ENCODE measurements around the gene NHSL2.

NHSL2 gene

DNA sequence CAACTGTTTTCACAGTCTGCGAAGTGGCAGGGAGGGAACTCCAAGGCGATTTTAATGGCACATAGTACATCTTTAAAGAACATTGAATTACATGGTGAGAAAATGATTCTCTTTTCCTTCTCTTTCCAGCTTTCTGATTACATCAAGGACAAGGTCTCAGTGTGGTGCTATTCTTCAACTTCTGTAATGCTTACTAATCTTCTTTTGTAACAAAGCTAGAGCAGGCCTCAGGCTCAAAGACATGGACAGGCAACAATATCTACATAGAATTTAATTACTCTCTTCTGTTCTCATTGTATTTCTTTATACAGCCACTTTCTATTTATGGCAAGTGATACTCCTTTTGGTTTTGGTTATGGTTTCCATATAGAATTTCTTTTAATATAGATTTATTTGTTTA is 172.6 kb downstream of the NHSL2 start:
- DNase-seq: no peak

DNA sequence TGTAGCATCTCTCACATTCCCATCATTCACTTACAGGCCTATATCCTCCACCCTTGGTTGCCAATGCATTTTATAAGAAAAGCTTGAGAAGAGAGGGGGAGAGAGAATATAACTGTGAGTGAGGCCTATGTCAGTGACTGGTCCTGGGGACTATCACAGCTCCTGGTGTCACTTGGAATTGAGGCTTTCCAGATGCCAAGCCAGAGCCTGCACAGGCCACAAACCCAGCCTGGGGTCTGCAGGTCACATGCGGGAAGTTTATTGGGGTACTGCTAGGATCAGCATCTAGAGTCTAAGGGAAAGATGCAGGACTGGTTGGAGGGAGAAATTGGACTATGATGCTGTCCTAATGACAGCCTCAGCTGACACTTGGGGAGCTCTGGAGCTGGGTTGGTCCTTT is 173.5 kb downstream of the NHSL2 start:
- no peak for DNase-seq

DNA sequence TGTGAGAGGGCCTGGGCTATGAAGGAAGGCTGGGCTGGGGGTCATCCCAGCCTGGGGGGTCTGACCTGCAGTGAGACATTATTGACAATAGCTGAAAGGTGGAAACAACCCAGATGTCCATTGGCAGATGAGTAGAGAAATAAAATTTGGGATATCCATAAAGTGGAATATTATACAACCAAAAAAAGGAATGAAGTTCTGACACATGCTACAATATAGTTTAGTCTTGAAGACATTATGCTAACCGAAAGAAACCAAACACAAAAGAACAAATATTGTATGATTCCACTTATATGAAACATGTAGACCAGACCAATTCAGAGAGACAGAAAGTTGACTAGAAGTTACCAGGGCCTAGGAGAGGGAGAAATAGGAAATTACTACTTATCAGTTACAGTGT is 176.3 kb downstream of the NHSL2 start:
- no peak for DNase-seq

DNA sequence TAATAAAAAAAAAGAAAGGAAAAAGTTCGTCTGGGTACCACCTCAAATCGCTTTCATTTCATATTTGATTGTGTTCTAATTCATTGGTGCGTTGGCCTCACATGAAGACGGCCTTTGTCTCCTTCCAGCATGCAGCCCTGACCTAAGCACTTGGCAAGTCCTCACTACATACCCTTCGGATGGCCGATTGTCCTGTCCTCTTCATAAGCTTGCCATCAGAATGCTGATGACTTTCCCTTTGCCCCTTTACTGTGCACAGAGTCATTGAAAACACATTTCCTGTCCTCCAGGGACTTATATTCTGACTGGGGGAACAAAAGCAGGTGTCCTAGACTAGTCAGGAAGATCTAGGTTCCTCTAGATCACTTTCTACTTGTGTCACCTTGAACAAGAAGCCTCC is 178.1 kb downstream of the NHSL2 start:
- no peak for DNase-seq

DNA sequence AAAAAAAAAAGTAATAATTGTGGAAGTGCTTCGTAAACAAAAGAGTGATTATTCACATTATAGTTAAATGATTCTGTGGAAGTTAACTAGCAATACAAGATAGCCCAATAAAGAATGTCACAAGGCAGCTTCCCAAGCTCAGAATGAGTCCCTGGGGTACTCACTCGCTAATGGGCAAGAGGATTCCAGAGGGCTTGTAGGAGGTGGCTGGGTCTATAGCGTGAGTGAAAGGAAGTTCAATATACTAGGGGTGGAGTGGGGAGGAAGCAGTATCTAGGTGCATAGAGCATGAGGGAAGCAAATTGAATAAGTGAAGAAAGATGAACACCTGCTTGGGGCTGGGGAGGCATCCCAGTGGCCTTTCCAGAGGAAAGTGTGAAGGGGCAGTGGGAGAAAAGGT is 178.6 kb downstream of the NHSL2 start:
- DNase-seq: no peak

DNA sequence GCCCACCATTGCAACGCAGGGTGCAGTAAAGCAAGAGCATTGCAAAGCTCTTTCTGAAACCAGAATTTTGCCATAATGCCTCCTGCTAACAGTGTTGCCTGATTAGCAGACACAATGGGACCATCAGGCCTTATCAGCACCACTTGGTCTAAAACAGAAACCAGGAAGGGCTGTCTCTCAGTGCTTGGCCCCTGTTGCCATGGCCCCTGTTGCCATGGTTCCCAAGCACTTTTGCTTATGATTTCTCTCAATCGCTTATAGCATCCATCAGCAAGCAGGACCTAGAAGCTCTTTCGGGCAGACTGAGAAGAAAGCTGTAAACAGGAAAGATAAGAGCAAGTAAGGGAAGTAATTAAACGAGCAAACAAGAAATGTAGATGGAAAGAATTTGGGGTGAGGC is 184.2 kb downstream of the NHSL2 start:
- no peak for DNase-seq

DNA sequence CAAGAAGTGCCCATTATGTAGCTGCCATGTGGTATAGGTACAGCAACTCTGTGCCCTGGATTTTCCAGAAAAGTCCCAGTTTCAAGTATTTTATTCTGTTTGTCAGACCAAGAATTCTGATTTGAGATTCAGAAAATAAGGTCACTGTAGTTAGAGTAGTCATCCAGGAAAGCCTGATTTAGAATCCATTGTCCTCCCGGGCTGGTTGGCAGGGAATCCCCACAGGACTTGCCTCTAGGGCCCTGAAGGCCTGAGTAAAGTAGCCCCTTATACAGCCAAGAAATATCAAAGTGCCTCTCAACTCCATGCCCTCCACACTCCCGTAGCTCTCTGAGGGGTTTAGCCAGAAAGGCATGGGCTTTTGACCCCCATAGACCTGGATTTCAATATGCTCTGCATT is 184.7 kb downstream of the NHSL2 start:
- DNase-seq: no peak

DNA sequence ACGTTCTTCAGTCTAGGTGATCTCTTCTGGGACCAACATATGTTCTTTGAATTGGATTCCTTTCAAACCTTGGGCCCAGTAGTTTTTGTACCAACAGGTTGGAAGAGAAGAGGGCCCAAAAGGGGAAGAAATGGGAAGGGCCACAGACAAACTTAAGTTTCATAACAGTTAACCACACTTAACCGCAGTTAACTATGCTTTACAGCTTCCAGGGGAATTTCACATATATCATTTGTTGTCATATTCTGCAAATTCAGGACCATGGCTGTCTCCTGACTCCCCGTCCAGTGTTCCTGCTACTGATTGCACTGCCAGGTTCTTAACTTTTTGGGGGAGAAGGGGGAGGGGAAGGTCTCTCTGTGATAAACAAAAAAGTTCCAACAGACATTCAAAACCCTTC is 186.5 kb downstream of the NHSL2 start:
- DNase-seq: no peak

DNA sequence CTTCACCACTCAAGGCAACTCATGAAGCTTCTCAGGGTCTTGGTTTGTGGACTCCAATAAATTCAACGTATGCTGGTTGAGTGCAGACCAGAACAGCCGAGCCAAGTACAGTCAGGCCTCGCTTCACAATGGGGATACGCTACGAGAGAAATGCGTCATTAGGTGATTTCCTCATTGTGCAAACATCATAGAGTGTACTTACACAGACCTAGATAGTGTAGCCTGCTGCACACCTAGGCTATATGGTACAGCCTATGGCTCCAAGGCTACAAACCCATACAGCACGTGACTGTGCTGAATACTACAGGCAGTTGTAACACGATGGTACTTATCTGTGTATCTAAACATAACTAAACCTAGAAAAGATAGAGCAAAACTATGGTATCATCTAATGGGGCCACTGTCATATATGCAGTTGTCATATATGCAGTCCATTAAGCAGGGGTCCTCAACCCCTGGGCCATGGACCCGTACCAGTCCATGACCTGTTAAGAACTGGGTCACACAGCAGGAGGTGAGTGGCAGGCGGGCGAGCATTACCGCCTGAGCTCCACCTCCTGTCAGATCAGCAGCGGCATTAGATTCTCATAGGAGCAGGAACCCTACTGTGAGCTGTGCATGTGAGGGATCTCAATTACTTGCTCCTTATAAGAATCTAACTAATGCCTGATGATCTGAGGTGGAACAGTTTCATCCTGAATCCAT is 189.6 kb downstream of the NHSL2 start:
- no peak for DNase-seq

DNA sequence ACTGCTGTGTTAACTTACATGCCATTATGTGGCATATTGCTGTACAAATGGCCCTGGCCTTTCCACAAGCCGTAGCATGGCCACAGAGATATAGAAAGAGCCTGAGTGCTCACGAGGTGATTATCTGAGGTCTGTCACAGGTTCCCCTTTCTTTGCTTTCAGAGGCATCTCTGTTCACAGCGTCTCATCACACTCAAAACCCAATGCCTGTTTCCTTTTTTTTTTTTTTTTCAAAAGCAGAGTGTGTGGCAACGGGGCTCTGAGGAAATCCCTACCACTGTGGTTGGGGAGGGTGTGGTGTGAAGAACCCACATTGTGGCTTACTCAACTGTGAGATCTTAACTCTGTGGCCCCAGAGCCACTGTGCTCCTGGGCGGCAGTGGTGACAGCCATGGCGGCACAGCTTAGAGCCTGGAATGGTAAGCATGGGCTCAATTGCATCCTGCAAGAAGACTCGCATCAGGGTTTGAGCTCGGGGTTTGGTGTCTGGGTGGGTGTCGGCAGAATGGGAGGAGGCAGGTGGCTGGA is 190.2 kb downstream of the NHSL2 start:
- DNase-seq: no peak

DNA sequence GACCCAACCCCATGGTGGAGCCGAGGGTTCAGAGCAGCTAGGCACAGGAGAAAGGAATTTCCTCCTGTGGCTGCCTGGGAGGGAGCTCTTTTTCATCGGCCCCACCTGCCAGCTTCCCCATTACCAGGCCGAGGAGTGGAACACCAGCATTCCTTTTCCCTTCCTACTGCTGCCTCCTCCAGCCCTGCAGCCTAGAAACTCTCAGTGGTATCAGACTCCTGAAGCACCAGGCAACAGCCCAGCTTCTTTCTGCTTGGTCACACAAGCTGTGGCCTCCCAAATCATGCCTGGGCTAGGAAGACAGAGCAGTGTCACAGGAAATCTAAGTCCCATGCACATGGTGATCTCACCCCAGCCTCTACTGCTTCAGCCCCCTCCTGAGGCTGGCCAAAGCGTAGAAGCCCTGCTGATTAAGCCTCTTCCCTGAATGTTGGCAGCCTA is 191.0 kb downstream of the NHSL2 start:
- DNase-seq: no peak

DNA sequence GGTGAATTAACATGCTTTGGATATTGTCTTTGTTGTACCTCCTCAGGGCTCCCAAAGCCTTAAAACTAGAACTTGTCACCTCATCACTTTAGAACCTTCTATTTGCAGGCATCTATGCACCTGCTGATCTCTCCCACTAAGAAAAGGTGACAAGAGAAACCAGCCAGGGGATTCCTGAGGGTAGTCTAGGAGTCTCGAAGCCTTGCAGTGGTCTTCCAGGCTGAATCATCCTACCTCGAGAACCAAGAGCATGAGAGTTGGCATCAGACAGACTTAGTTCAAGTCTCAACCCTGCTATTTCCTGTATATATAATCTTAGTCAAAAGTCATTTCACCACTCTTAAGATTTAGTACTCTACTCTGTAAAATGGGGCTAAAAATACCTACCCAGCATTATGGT is 191.5 kb downstream of the NHSL2 start:
- DNase-seq: no peak

DNA sequence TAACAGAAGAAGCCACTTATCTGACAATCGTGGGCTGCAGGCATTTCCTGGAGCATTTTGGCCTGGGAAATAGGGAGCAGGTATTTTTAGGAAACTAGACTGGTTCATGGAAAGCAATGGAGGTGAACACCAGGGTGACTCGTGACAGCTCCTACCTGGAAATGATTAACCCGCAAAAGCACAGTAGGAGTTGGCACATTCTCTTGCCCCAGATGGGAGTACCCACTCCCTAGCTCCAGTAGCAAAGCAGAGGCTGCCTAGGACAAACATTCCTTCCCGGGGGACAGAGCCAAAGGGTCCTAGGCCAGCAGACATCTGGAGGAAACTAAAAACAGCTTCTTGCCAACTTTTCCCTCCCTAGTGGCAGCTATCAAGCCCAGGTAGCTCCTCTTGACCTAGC is 192.1 kb downstream of the NHSL2 start:
- no peak for DNase-seq

DNA sequence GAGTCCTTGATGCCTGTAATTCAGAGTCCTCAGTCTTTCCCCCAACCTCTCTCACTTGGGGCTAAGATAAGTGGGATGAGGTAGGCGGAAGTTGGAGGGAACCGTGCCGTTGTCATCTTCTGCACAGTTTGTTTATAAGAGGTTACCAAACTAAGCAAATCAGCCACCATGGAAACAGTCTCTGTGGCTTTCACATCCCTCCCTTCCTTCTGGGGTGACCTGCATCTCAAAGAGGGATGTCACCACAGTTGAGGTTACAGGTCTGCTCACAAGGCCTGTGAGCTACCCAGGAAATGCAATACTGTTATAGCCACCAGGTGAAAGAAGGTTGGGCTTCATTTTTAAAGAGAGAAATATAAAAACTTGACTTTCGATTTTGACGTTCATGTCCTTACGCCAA is 194.8 kb downstream of the NHSL2 start:
- DNase-seq: no peak

DNA sequence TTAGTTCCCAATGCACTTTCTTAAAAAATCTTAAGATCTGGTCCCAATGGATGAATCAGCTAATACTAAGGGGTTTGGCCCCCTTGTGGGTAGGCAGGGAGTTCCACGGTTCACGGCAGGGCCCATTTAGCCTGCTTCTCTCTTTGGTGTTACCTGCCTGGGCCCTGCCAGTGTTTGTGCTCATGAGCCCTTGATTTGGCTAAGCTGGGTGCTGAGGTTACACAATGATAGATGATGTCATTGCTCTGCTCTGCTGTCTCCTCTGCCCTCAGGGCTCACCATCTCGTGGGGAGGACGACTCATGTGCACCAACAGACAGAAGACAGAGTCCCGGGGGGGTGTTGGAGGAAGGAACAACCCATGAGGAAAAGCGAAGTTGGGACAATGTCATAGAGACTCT is 196.7 kb downstream of the NHSL2 start:
- peak; percentile 38 for DNase-seq

DNA sequence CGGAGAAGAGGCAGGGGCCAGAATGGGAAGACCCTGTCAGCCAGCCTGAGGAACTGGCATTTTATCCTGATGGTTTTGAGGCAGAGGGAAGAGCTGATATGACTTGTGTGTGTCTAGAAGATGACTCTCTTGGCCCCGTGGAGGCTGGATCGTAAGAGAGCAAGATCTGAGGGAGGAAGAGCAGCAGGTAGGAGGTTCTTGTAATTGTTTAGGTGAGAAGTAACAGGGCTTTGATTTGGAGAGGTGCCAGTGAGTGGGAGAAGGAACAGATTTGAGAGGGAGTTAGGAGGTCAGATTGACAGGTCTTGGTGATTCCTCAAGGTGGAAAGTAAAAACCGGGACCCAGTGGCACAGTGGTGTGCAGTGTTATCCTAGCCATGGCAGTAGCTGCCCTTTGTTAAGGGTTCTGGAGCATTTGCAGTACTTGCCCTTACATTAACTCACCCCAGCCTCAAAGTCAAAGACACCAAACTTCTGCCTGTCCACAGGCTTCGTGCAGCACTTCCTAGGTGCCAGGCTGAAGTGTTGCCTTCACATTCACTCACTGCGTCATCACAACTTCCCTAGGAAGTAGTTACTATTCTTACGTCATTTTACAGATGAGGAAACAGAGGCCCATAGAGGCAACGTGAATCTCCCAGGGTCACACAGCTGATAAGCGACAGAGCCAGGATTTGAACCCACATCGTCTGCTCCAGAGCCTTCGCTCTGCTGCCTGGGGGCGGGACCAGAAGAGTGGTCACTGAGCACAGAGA is 197.4 kb downstream of the NHSL2 start:
- no peak for DNase-seq

DNA sequence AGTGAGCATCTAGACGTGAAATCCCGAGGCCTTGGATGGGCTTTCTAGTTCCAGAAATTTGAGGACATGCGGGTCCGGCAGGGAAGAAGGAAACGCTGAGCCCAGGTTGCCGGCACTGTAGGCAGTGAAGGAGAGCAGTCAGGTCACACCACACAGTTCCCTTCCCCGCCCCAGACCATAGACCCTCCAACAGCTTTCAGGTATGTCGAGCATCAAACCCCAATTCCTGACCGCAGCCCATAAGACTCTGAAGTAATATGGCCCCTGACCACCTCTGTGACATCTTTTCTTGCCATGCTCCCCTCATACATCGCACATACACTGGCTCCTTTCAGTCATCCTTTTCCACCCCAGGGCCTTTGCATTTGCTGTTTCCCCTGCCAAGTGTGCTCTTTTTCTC is 198.0 kb downstream of the NHSL2 start:
- DNase-seq: no peak

DNA sequence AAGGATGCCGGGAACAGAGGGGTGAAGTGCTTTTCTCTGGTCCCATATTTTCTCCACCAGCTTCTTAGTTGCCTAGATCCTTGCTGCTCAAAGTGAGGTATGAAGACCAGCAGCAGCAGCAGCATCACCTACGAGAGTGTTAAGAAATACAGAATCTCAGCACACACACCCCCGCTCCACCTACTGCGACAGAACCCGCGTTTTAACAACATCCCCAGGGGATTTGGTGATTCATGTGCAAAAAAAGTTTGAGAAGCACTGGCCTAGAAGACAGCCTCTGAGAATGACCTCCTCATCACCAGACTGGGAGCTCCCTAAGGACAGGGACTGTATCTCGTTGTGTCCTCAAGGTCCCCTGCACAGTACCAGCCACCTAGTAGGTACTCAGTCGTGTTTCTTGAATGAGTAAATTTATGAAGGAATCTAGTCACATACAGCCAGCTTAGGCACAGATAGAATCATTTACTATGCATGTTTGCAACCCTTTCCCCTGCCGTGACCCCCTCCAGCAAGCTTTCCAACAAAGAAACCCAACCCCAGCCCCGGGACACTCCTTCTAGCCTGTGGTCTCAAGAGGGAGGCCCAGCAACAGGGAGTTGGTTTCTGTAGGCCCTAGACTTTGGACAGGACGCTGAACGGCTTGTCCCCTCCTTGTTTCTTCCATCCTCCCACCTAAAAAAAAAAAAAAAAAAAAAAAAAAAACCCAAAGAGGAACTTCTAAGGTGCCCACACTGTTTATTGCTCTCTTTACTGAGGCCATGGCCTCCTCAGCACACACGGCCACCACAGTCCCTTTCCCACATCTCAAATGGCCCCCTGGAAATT is 199.6 kb downstream of the NHSL2 start:
- DNase-seq: no peak

DNA sequence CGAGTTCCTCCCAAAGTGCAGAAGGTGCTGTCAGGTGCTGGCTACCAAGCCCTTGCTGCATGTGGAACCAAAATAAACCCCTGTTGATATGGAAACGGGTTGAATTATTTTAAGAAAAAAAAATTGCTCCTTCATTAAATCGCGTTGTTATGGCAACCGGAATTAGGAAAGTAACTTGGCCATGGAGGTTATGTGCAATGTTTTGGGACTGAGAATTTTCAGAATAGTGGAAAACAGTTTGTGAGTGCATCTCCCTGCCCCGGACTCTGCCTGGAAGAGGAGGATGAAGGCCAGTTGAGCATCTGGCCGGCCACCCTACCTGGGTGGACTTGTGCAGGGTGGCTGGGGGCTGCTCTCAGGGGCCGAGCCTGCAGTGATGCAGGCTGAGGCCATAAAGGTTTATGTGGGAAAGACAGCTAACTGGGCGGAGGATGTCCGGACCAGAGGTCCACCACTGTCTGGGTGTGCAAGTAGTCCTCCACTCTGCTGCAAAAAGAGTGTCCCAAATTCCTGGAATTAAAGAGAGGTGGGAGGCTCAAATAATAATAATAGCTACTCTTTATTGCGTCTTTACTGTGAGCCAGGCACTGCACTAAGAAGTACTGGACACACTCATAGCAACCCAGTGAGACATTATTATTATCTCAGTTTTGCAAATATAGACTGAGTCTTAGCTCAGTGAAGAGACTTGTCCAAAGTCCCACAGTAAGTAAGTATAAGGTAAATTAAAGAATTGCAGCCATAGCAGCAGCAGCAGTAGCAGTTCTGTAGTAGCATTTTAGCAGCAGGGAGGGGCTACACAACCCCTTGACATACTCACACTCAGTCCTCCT is 200.4 kb downstream of the NHSL2 start:
- no peak for DNase-seq

DNA sequence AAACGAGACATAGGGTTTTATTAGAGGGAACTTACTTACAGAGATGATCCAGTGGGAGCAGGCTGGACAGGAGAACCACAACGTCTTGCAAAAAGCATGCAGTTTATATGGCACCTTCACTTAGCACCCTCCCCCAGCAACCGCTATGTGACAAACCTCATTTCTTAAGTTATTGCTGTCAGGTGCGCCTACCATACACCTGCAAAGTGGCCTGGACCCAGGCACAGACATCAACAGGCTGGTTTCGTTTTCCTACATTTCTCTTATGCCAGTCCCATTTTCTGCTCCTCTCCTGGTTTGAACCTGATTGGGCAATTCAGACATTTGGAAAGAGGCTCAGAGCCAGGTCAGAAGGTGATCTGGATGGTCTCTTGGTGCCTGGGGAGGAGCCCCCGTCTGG is 202.8 kb downstream of the NHSL2 start:
- DNase-seq: no peak

DNA sequence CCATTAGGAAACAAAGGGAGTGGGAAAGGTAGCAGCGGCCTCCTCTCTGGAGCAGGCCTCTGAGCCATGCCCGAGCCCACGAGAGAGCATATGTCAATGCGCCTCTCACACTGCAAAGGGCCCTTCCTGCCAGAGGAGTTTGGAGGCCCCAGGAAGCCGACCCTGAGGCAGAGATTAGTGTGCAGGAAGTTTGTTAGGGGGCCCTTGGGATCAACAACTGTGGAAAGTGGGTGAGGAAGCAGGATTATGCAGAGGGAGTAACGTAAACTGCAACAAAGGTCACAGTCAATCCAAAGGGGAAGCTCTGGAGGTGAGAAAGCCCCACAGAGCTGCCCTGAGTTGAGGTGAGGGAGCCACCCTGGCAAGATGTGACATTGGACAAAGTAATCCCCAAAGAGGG is 203.7 kb downstream of the NHSL2 start:
- DNase-seq: no peak

DNA sequence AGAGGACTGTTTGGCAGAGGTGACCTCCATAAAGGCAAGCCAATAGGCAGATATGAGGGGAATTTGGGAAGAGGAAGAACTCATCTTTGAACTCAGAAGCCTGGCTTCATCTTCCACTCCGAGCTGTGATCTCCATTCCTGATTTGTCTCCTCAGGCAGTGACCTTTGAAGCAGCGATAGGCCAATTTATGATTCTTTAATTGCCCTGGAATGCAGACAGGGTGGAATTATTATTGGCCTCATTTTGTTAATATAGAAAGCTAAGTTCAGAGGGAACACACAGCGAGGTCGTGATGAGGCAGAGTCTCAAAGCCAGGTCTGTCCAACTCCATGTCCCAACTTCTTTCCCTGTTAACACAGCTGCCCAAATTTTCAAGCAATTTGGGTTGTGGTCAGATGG is 204.2 kb downstream of the NHSL2 start:
- DNase-seq: no peak

DNA sequence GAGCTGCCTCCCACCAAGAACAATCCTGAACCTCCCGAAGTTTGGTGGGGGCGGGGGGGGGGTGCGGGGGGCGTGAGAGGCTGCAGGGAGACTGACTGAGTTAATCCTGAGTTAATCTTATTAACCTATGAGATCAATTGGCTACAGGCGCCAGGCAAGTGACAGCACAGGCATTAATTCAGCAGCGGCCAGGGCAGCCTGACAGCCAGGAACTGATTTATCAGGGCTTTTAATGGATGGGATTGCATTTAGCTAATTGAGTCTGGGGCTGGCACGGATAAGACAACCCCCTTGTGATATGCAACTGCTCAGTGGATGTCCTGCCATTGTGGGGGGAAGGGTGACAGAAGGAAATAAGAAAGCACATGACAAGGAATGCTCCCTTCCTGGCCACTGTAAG is 204.7 kb downstream of the NHSL2 start:
- DNase-seq: no peak
